Body of pancreas (tissue), 4 donors: ENCODE measurements around the gene MAP3K2.

Experiments
- CTCF ChIP-seq, 7 experiments: fragments of 450-650 bp in 4 of 7; fragments of 200-600 bp in 3 of 7; sonication (generic) in 3 of 7; IDR thresholded peaks; one replicate each; pipeline ENCODE4 v1.5.1; 2016 to 2019; ENCODE audit warnings: antibody characterized with exemption in 7 of 7
- POLR2A ChIP-seq, 3 donors: fragments of 450-650 bp; IDR thresholded peaks; one replicate each; pipeline ENCODE4 v1.6.1; 2016; ENCODE audit warnings: antibody characterized with exemption in 3 of 3, mild to moderate bottlenecking in 2 of 3

DNA sequence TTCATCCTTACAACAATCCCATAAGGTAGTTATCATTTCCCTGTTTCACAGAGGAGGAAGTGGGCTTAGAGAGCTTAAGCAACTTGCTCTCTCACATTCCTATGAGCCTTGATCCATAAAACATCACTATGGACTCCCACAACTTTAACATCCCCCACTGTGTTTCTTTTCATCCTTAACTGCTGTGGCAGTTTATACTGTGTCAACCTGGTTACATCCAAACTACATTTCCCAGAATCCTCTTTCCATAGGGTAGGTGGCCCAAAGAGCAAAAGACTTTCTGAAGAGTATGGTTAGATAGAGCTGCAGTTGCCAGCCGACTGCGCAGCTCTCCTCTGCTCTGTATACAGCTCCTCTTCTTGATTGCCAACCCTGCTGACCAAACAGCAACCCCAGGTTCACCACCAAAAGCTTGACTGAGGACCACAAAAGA, 22.5 kb downstream of the MAP3K2 start:
- no peak for TF ChIP-seq POLR2A (IDR thresholded peaks at IDR 0.05)
- no peak for TF ChIP-seq CTCF (IDR thresholded peaks at IDR 0.05)
